ENCODE measurements around the gene RUBCN.
"Not testable (repeated sequence)": the region's sequence is repeated elsewhere in the genome, so short reads cannot be mapped to it uniquely, and the experiment has no call there.

RUBCN gene

DNA sequence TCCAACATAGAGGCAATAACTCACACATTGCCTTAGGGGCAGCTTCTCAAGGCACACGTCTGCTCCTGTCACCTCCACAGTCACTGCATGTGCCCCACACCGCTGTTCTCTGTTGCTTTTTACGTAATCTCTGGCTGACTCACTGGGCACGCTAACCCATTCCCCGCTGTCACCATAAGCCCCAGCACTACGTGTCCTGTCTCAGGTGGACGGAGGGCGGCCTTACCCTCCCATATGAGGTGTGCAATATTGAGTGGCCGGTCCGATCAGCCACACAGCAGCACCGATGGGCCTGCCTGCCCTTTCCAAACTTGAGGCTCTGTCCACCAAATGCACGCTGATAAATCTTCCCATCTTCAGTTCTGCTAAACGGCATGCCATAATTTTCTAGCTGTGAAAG, 115.2 kb downstream of the RUBCN start:
- H2AK5ac ChIP-seq (ENCODE audit: low read length); H3K23ac ChIP-seq (ENCODE audit: low read length); H2BK15ac ChIP-seq (replicated peaks; ENCODE audit: low read depth); H3K27ac ChIP-seq (ENCODE audit: low read depth, low read length); H3K4me2 ChIP-seq (ENCODE audit: low read length); H3K56ac ChIP-seq (ENCODE audit: low read length); H3K9ac ChIP-seq (ENCODE audit: low read length); H3K4me1 ChIP-seq (ENCODE audit: control insufficient read depth, low read depth, low read length); H4K8ac ChIP-seq (ENCODE audit: low read depth, low read length); H3K18ac ChIP-seq (ENCODE audit: low read length); H2BK5ac ChIP-seq (ENCODE audit: low read length); H3K79me1 ChIP-seq (ENCODE audit: low read length); DNase-seq; H3K27me3 ChIP-seq (ENCODE audit: insufficient read depth, low read length, poor library complexity); H2BK120ac ChIP-seq (ENCODE audit: low read depth, low read length); H3K4me3 ChIP-seq (ENCODE audit: low read length); H3K36me3 ChIP-seq (ENCODE audit: control insufficient read depth, insufficient read depth, low read length); H3K79me2 ChIP-seq (ENCODE audit: control insufficient read depth, insufficient read depth, low read length); H3K4ac ChIP-seq (ENCODE audit: low read depth, low read length); H4K5ac ChIP-seq (ENCODE audit: low read length): not testable (repeated sequence)
- WGBS (ENCODE audit: extremely low coverage, insufficient coverage, low lambda C conversion rate) = no CpG with 5 or more reads among the region's 13 CpGs
